GM21786 (cell line): ENCODE data around the gene NCAM1.
"Not testable (repeated sequence)": the region's sequence is repeated elsewhere in the genome, so short reads cannot be mapped to it uniquely, and the experiment has no call there.

Source experiments
- ATAC-seq: cut with Tn5 transposase; IDR thresholded peaks from one replicate; pipeline ENCODE4 v1.9.1; 2021; ENCODE audit not compliant: unreplicated experiment

Gene NCAM1

DNA sequence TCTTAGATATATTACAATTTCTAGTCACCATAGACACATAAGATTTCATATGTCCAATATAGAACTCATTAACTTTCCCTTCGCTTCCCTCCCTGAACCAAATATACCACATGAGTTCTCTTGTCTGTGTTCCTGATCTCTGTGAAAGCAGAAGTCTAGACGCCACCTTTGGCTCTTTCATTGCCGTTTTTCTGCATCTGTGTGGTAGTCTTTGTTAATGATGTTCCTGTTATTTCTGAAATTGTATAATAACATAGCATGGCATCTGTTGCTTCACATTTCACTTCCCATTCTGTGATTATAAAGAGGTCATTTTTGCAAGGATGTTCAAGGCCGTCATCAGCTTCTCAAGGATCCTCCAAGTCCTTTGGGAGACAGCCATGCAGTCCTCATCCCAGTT, 58.5 kb downstream of the NCAM1 start:
- ATAC-seq: no peak

DNA sequence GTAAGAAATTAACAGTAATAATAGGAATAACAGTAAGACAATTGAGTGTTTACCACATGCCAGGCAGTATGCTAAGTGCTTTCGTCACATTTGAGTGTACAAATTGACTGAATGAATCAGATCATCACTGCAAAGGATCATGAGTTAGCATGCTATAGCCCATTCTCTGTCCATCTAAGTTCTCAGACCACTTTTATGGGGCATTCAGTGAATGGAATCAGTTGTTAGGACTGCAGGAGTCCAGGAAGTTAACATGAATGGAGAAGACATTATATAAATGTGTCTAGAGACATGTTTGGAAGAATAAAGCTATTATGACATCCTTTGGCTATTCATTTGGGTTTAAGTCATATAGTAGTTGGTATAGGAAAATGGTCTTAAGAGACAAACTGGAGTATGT, 59.9 kb downstream of the NCAM1 start:
- no peak for ATAC-seq

DNA sequence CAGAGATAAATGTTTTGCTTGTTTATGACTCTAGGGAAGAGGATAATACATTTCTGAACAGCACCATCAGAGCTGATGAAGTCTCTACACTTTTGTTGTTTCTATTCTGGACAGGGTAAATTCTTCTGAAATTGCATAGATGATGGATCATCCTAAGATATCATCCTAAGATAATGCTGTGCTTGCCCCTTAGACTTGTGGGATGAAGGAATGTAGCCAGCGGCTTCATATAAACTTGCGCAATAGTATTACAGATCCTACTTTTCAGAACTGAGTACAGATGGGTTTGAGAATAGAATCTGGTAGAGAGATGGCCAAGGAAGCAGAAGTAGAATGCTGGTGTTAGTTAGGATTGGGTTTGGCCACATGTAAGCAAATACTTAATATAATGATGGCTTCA, 61.0 kb downstream of the NCAM1 start:
- no peak for ATAC-seq

DNA sequence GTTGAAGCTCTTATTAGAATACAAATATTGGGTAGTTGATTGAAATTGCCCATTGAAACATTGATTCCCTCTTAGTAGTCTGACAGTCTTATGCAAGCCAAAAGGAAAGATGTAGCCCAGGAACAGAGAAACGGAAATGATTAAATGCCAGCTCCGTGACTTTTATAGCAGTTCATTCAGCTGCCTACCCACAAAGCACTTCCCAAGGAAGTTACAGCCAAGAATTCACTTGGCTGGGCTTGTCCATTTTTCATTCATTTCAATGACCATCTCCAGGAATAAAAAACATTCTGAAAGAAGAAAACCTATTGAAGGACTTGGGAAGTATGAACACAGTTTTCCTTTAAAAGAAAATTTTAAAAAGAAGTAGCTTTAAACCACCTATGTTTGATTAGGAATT, 62.0 kb downstream of the NCAM1 start:
- ATAC-seq: no peak

DNA sequence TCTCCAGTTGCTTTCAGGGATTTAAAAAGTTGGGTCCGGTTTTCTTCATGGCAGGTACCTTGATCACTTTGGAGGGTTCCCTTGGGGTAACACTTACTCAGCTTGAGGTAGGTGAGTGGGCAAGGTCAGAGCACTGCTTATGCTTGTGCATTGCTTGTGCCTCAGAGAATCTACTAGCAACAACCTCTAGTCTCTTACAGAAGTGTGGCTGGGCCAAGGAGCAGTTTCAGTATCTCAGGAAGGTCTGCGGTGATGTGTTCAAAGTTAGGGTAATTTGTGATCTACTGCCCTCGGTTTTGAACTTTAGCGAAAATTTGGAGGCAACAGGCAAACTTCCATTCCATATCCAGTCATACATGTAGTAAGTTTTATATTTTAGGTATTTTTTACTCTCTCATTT, 62.8 kb downstream of the NCAM1 start:
- no peak for ATAC-seq

DNA sequence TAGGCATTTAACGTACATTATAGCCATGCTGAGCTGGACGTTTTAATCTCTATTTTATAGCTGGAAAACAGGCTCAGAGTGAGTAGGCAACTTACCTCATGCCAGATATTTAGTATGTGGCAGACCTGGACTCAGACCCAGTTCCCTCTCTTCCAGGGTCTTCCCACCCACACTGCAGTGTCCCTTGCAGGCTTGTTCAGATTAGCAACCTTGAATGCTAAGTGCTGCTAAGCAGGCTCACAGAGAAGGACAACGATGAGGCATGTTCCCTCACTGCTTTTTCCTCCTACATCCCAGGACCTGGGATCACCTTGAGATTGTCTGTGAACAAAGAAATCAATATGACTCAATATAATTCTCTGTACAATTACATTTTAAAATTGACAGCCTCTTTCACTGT, 65.6 kb downstream of the NCAM1 start:
- ATAC-seq: no peak

DNA sequence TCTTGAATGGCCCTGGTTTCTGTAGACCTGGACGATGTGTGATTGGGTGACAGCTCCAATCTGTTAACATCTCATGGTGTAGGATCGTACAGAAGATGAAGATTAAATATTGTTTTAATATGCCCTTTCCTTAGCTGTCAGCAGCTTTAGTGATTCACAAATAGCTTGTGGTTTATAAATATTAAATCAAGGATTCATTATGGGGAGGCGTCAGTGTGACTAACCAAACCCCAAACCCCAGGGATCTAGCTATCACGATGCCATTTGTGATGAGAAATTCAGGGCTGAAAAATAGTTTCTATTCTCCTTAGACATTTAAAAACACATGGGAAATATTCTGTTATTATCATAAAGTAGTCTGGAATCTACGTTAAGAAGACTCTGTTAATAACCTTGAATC, 73.4 kb downstream of the NCAM1 start:
- ATAC-seq: no peak

DNA sequence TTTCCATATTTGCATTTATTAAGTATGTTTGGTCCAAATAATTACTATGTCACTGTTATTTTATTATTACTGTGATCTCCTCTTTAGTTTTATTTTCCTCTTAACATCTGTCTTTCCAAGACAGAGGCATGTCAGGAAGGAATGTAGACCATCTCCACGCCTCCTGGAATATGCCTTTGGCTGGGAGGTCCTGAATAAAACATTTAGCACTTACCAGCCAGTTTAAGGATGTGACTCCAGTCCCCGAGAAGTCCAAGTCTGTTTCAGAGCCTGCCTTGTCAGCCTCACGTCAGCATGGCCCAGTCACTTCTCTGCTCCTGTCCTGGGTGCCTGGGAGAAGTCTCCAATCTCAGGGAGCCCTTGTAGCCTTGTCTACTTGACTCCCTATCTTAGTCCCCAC, 74.5 kb downstream of the NCAM1 start:
- ATAC-seq: no peak

DNA sequence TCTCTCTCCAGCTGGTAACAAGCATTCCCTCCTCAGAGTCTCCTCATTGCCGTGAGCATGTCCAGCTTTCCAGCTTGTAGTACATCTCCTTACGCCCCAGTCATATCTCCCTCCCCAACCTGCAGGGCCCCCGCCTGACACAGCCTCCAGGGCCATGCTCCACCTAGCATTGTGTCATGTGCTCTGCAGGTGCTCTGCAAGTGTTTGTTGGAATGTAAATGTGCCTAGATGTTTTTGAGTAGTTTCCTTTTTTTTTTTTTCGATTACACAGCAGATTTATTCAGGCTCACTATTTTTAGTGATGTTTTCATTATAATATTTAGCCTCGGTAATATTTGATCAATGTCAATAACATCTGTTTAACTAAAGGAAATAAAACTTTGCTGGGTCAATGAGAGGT, 82.5 kb downstream of the NCAM1 start:
- ATAC-seq: no peak

DNA sequence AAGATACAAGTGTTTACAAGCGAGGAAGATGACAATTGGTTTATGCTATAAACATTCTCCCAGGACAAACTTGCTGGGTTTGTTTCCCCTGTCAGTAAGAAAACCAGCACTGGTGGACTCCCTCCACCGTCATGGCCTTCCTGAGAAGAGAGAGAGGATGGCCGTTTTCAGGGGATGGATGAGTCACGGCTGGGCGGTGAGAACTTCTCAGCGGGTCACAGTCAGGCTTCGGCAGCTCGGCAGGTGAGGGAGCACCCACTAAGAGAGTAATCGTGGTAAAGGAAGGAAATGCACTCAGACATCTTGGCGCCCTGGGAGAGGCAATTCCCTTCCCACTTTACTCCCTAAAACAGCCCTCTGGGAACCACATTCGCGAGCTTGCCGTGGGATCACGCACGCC, 83.9 kb downstream of the NCAM1 start:
- ATAC-seq: no peak

DNA sequence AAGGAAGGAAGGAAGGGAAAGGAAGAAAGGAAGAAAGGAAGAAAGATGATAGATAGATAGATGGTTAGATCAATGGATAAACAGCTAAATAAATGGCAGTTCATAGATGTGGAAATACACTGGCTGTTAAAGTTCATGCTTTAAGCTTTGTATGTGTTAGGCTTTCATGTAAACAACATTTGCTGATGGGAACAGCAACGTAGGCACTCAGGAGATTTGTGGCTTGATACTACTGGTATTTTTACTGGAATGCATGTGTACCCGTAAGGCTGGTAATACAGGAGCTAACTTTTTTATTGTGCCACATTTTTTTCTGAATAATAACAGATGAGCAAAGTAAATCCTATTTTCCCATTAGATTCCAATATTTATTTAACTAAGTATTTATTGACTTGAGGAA, 85.6 kb downstream of the NCAM1 start:
- no peak for ATAC-seq

DNA sequence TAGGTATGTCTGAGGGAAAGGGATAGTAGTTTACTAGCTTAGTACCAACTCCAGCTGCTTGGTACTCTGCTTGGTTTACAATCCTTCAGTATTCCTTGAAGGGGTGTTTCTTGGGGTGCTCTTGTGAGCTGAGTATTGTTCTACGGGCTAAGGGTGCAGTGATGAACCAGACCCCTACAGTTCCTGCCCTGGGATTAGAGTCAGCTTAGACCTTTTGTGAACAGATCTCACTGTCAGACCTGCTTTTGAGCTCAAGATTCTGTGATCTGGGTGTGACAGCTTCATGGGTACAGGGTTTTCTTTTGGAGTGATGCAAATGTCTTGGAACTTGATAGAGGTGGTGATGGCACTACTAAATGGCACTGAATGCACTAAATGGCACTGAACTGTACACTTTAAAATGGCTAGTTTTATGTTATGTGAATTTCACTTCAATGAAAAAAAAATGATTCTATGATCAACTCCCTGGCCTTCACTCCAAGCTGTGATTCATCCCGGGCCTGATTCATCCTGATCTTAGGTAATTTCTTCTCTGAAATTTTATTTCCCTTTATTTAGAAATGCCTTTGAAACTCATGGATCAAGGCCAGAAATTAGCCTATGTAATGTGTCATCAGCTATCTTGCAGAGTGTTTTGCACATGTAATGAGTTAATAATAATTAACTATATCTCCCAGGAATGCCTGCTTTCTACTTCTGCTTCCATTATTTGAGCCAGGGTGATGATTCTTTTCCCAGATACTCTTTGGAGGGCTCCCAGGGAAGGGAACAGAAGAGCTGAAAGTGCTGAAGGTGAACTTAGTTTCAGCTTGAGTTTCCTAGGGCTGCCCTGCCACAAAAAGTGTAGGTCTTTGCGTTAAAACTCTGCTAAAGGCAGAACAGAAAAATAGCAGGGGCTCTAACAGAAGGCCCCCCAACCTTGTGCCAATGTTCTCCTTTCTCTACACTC, 87.9 kb downstream of the NCAM1 start:
- no peak for ATAC-seq

DNA sequence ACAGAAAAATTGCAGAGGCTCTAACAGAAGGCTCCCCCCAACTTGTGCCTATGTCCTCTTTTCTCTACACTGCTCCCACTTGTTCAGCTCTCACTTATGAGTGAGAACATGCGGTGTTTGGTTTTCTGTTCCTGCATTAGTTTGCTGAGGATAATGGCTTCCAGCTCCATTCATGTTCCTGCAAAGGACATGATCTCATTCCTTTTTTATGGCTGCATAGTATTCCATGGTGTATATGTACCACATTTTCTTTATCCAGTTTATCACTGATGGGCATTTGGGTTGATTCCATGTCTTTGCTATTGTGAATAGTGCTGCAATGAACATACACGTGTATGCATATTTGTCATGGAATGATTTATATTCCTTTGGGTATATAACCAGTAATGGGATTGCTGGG, 91.8 kb downstream of the NCAM1 start:
- not testable (repeated sequence) for ATAC-seq

DNA sequence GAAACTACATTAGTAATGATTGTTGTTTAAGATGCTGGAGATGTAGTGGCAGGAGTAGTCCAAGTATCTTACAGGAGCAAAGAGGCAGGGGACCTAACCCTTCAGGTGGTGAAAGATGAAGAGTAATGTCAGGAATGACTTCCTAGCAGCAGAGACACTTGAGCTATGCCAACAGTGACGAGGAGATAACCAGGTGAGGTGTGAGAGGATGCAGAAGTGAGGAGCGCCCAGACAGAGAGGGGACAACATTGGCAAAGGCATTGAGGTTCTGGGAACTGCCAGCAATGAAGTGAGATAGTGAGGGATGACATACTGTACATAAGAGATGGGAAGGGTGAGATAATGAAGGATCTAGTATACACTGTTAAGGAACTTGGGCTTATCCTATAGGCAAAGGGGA, 95.8 kb downstream of the NCAM1 start:
- no peak for ATAC-seq

DNA sequence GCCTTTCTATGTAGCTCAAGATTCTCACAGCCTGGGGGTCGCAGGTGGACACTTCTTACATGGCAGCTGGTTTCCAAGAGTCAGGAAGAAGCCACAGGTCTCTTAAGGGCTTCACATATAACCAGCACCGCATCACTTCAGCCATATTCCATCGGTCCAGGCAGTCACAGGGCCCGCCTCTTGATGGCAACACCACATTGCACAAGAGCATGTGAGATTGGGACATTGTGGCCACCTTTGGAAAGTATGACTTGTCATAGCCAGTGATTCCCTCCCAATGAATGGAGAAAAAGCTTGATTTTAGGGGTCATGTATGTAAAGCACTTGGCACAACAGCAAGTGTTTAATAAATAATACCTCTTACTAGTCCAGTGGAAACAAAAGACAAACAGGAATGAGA, 98.3 kb downstream of the NCAM1 start:
- ATAC-seq: no peak

DNA sequence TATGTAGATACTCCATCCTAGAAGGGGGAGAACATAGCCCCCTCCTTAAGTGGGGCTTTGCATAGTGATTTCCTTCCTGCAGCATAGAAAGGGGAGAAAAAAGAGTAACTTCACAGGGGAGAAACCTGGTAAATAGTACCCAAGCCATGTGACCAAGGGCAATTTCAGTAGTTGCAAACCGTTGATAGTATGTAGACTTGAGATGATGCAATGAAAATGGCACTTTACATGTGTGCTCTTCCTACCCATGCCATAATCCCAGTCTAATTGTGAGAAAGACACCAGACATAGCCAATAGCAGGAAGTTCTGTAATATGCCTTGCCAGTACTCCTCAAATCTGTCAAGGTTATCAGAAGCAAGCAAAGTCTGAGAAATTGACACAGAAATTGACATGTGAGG, 104.1 kb downstream of the NCAM1 start:
- no peak for ATAC-seq

DNA sequence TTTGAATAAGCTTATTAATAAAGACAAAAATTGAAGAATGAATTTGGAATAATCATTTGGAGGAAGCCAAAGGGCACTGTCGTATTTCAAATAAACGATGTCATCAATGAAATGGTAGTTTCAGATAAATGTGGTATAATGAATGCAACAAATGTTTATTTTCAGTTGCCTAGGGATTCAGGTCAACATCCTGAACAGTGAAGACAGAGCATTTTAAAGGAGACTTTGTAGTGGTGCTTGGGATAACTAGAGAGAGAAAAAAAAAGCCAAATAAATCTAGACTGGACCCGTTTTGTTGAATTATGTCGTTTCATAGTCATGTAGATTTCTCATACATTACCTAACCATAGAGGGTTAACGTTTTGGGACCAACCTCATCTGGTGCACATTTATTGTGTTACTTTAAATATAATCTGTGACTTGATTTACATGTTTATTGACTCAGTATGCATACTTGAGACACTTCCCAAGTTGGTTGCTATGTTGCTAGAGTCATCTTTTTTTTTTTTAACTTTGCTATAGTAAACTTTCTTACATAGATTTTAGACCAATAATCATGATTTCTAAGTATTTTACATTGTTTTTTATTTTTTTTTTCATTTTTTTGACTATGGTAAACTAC, 111.1 kb downstream of the NCAM1 start:
- ATAC-seq: no peak

DNA sequence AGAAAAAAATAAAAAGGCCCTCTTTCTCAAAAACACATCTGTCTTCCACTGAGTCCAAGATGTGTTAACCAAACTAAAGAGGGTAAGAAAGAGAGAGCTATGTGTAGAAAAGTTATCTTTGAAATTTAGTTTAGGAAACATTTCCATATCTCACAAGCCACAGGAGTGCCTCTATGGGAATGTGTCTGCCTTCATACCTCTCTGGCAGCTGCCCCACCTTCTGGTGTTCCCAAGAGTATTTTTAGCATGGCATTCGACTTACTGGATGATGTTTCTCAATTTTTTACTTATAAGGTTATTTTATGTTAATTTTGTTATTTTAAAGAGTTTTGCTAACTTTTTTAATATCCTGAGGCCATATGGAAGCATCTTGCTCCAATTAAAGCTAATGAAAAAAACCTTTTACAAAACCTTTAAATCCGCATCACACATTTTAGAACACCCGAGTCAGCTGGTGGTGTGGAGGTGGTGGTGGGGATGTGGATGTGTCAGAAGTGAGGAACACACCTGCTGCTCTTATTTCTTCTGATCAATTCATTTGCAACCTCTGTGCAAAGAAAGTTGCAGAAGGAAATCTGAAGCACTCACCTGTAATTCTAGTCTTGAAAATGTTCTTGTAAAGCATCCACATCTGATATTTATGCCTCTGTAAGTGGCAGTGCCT, 112.2 kb downstream of the NCAM1 start:
- no peak for ATAC-seq

DNA sequence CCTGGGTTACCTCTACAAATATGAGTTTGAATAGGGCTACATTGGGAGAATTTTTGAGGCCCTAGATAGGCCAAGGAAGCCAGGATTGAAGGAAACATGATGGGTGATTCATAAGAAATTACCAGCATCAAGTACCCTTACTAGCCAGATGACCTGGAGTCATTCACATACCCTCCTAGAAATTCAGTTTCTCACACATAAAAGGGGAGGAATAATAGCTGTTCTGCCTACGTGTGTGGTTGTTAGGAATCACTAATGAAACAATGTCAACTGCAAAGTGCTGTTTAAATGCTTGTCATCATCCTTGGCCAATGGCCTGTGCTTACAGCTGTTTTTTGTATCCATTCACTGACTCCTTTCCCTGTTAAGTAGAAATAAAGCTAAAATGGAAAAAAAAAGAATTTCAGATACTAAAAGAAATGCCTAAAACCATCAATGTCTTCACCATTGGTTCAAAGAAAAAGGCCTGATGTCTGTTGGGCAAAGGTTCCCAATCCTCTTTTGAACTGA, 114.4 kb downstream of the NCAM1 start:
- ATAC-seq: no peak

DNA sequence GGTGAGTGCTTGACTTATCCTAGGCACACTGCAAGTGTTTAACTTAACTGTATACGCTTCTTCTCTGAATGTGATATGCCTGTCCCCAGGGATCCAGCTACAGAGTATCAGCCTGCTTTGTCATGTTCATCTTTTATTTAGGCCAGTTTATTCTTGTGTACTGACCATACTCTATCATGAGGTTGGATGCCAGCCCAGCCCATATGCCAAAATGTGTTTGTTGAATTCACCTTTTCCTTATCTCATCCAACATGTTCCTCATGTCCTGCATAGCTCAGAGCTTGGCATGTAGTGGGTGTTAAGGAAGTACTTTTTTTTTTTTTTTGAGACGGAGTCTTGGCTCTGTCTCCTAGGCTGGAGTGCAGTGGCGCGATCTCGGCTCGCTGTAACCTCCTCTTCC, 116.2 kb downstream of the NCAM1 start:
- ATAC-seq: no peak

DNA sequence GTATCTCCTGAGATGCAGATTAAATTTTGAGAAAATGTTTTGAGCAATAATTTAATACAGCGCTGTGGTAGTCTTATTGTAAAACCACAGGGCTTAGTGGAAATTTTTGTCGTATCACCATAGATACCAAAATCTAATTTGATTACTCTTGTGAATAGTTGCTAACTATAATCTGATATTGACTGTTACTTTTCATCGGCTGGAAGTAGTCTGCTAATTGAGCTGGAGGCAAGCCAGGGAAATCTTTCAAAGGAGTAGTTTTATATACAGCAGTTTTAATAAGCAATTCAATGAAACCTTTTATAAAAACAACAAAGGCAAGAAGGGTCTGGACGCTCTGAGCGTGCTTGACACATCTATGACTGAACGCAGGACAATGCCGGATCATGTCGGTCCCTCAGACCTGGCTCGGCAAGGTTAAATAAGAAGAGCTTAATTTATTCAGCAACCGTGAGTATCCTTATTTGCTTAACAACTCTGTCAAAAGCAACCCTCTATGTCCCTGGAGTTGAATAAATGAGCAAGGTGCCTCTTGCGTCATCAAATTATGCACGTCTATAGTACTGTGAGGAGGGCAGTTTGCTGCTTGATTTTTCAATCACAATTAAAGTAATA, 121.2 kb downstream of the NCAM1 start:
- ATAC-seq: no peak
